K562 (cell line): Measurements from ENCODE around the gene TM4SF5.

Experiments
- FOXA1 ChIP-seq: fragments of 450-650 bp; IDR thresholded peaks from 2 replicates; pipeline ENCODE4 v1.6.1; 2016; ENCODE audit warnings: mild to moderate bottlenecking, borderline replicate concordance
- FOXK2 ChIP-seq, 2 experiments: fragments of 450-650 bp; IDR thresholded peaks in 1 of 2; conservative IDR thresholded peaks in 1 of 2; 2 replicates each; pipeline ENCODE4 v1.6.1; 2016; ENCODE audit warnings: low read depth in 2 of 2, mild to moderate bottlenecking in 1 of 2
- IRF2 ChIP-seq: sonication (generic); formaldehyde crosslinking; IDR thresholded peaks from 2 replicates; pipeline ENCODE4 v1.8.1; 2022; ENCODE audit warnings: mild to moderate bottlenecking, missing genetic modification reagents
- REST ChIP-seq, 2 experiments: fragments of 450-650 bp; formaldehyde crosslinking in 1 of 2; IDR thresholded peaks; 2 replicates each; pipeline versions ENCODE4 v1.4.0 to v1.6.1; 2014 to 2020; ENCODE audit warnings: mild to moderate bottlenecking in 2 of 2, borderline replicate concordance in 1 of 2, low read depth in 1 of 2
- UBTF ChIP-seq, 2 experiments: IDR thresholded peaks; 2 replicates each; pipeline ENCODE4 v1.6.1; 2012; ENCODE audit warnings: improper control_type of control experiment in 2 of 2, low read depth in 2 of 2, low read length in 2 of 2, borderline replicate concordance in 1 of 2
- ZNF354B ChIP-seq: fragments of 250-450 bp; sonication (Bioruptor Pico); IDR thresholded peaks from 2 replicates; pipeline ENCODE4 v1.4.0; 2020
- TF ChIP-seq, protein P1 (sequence below), 3 experiments: IDR thresholded peaks in 2 of 3; conservative IDR thresholded peaks in 1 of 3; 2 replicates each; pipeline ENCODE4 v1.5.1; 2011 to 2012; ENCODE audit warnings: low read length in 3 of 3, mild to moderate bottlenecking in 3 of 3, control low read depth in 2 of 3, improper control_type of control experiment in 1 of 3, inconsistent platforms in 1 of 3, low read depth in 1 of 3, mixed read lengths in 1 of 3, moderate library complexity in 1 of 3; ENCODE audit not compliant: insufficient read depth in 2 of 3
- TF ChIP-seq, protein P2 (sequence below): sonication (generic); formaldehyde crosslinking; IDR thresholded peaks from 2 replicates; pipeline ENCODE4 v1.9.0; 2022; ENCODE audit warnings: mild to moderate bottlenecking, missing genetic modification reagents

DNA sequence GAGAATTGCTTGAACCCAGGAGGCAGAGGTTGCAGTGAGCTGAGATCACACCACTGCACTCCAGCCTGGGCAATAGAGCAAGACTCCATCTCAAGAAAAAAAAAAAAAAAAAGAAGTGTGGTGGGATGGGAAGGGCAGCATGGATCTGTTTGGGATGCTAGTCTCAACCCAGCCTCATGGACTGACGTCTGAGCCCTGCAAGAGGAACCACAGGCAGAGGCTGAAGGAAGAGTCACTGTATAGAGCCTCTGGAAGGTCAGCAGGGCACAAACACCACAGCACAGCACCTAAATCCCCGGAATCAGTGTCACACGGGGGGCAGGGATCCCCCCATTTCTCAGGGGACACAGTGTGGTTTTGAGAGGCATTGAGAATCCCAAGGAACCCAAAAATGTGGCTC, 21.1 kb upstream of the TM4SF5 start:
- TF ChIP-seq ZNF354B (no peak), FOXA1 (no peak), IRF2 (CRISPR knock-in tag) (no peak), UBTF (IDR thresholded peaks at IDR 0.05; ENCODE audit: borderline replicate concordance in 1 of 2, low read depth in 2 of 2, low read length in 2 of 2) (no peak), FOXK2 (conservative IDR thresholded peaks at IDR 0.05 in 1 of 2, IDR thresholded peaks at IDR 0.05 in 1 of 2; ENCODE audit: low read depth in 2 of 2) (no peak), REST (IDR thresholded peaks at IDR 0.05; ENCODE audit: borderline replicate concordance) (no peak), REST (CRISPR knock-in tag; IDR thresholded peaks at IDR 0.05; ENCODE audit: low read depth) (no peak)
- TF ChIP-seq, protein P1, sequence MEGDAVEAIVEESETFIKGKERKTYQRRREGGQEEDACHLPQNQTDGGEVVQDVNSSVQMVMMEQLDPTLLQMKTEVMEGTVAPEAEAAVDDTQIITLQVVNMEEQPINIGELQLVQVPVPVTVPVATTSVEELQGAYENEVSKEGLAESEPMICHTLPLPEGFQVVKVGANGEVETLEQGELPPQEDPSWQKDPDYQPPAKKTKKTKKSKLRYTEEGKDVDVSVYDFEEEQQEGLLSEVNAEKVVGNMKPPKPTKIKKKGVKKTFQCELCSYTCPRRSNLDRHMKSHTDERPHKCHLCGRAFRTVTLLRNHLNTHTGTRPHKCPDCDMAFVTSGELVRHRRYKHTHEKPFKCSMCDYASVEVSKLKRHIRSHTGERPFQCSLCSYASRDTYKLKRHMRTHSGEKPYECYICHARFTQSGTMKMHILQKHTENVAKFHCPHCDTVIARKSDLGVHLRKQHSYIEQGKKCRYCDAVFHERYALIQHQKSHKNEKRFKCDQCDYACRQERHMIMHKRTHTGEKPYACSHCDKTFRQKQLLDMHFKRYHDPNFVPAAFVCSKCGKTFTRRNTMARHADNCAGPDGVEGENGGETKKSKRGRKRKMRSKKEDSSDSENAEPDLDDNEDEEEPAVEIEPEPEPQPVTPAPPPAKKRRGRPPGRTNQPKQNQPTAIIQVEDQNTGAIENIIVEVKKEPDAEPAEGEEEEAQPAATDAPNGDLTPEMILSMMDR (IDR thresholded peaks at IDR 0.05 in 2 of 3, conservative IDR thresholded peaks at IDR 0.05 in 1 of 3; ENCODE audit: insufficient read depth in 2 of 3, low read depth in 1 of 3, low read length in 3 of 3): no peak
- TF ChIP-seq, protein P2, sequence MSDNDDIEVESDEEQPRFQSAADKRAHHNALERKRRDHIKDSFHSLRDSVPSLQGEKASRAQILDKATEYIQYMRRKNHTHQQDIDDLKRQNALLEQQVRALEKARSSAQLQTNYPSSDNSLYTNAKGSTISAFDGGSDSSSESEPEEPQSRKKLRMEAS (CRISPR knock-in tag): no peak
